ENCODE data around the gene C4orf33. TPM values are rescaled to one million over a fixed set of nuclear protein-coding genes. Genes with fewer than 3 reads are reported as not detected.

C4orf33 gene
- total RNA-seq, 1 donor from 2014 or later: 4.7 TPM

DNA sequence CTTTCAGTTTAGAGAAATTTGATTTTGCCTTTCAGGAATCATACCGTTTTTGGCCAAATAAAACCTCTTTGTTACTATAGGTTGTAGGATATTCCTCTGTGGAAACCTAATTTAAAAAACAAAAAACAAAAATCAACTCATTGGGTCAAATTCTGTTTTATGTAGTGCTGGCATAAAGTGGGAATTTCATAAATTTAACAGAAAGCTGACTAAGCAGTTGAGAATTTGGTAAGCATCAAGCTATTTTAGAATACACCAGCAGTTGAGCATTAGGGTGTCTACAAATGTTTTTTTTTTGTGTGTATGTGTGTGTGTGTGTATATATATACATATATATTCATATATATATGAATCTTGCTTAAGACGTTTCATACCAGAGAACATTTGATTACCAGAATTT, 47.4 kb downstream of the C4orf33 start:
- no peak overlapping the region for H3K27ac ChIP-seq (replicated peaks)
- no peak for DNase-seq
- no peaks in the 10 kb centered on the region for H3K9me3 ChIP-seq (replicated peaks)
- TF ChIP-seq, protein P1, sequence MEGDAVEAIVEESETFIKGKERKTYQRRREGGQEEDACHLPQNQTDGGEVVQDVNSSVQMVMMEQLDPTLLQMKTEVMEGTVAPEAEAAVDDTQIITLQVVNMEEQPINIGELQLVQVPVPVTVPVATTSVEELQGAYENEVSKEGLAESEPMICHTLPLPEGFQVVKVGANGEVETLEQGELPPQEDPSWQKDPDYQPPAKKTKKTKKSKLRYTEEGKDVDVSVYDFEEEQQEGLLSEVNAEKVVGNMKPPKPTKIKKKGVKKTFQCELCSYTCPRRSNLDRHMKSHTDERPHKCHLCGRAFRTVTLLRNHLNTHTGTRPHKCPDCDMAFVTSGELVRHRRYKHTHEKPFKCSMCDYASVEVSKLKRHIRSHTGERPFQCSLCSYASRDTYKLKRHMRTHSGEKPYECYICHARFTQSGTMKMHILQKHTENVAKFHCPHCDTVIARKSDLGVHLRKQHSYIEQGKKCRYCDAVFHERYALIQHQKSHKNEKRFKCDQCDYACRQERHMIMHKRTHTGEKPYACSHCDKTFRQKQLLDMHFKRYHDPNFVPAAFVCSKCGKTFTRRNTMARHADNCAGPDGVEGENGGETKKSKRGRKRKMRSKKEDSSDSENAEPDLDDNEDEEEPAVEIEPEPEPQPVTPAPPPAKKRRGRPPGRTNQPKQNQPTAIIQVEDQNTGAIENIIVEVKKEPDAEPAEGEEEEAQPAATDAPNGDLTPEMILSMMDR (IDR thresholded peaks at IDR 0.05; ENCODE audit: borderline replicate concordance): no peak
- no peak overlapping the region for H3K4me3 ChIP-seq
- no peaks in the 10 kb centered on the region for H3K36me3 ChIP-seq
- H3K27me3 ChIP-seq (ENCODE audit: low read depth): no peaks in the 10 kb centered on the region
- H3K4me1 ChIP-seq: peaks cover 6% of the 10 kb centered on the region
- intact Hi-C loops (cut with micrococcal nuclease): no loop called here

DNA sequence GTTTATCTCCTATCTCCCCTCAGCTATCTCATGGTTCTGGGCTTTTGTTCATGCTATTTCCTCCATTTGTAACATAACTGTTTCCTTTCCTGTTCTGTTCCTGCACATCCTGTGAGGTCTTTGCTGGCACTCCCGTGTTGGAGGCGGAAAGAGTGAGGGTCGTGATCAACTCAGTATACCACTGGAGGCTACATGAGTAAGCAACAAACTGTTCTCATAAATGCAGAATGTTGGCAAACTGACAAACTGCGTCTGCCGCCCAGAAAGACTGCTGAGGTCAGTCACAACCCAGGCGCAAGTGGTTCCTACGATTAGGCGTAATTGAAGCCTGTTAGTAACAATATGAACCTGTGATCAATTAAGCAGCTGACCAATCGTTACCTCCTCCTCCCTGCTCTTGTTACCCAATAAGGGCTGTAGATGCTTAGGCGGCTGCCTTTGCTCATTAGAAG, 48.8 kb downstream of the C4orf33 start:
- no peak for DNase-seq
- TF ChIP-seq, protein P1 (IDR thresholded peaks at IDR 0.05; ENCODE audit: borderline replicate concordance): no peak
- intact Hi-C loops (cut with micrococcal nuclease): no loop called here
- no peak overlapping the region for H3K27ac ChIP-seq (replicated peaks)
- peaks cover 6% of the 10 kb centered on the region for H3K4me1 ChIP-seq
- no peaks in the 10 kb centered on the region for H3K9me3 ChIP-seq (replicated peaks)
- H3K36me3 ChIP-seq: no peaks in the 10 kb centered on the region
- no peak overlapping the region for H3K4me3 ChIP-seq
- H3K27me3 ChIP-seq (ENCODE audit: low read depth): no peaks in the 10 kb centered on the region

DNA sequence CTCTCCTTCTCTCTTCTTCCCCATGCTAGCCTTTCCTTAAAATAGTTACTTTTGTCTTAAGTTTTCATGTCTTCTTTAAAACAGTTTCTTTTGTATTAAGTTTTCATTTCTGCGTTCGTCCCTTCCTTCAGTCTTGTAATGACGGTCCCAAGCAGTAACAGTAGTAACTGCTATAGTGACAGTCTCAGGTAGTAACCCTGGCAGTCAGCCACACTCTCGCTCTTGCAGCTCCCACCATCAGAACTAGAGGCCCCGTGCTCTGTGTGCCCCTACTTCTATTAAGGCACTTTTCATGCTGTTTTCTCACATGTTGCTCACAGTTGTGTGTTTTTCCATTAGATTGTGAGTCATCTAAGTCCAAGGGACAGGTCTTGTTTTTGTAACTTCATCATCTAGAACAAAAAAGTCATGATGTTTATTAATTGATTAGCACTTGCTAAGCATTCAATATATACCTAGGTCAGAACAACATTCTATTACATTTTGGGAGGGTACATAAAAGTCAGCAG, 49.3 kb downstream of the C4orf33 start:
- Histone ChIP-seq H3K36me3 (no peaks in the 10 kb centered on the region), H3K9me3 (replicated peaks) (no peaks in the 10 kb centered on the region), H3K4me3 (no peak overlapping the region), H3K4me1 (peaks cover 6% of the 10 kb centered on the region), H3K27ac (replicated peaks) (no peak overlapping the region), H3K27me3 (ENCODE audit: low read depth) (no peaks in the 10 kb centered on the region)
- intact Hi-C loops (cut with micrococcal nuclease): no loop called here
- DNase-seq: no peak
- TF ChIP-seq, protein P1 (IDR thresholded peaks at IDR 0.05; ENCODE audit: borderline replicate concordance): no peak

DNA sequence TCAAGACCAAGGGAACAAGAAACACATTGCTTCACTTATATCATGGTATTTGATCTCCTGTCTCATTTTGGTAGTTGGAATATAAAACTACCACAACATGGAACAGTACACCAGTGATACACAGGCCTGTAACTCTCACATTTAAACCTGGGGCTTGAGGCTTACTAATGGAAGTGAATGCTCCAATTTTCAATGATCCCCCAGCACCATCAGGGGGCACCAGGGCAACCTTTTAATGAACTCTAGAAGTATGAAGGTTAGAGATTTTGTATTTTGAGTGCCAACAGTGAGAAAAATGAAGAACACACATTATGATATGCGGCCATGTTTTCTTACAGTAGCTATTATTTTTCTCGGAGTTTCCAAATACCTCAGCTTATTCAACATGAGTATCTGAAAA, 50.7 kb downstream of the C4orf33 start:
- no peak overlapping the region for H3K4me3 ChIP-seq
- peaks cover 6% of the 10 kb centered on the region for H3K4me1 ChIP-seq
- TF ChIP-seq, protein P1 (IDR thresholded peaks at IDR 0.05; ENCODE audit: borderline replicate concordance): no peak
- intact Hi-C loops (cut with micrococcal nuclease): no loop called here
- no peak overlapping the region for H3K27ac ChIP-seq (replicated peaks)
- DNase-seq: no peak
- H3K9me3 ChIP-seq (replicated peaks): no peaks in the 10 kb centered on the region
- H3K27me3 ChIP-seq (ENCODE audit: low read depth): no peaks in the 10 kb centered on the region
- H3K36me3 ChIP-seq: no peaks in the 10 kb centered on the region

DNA sequence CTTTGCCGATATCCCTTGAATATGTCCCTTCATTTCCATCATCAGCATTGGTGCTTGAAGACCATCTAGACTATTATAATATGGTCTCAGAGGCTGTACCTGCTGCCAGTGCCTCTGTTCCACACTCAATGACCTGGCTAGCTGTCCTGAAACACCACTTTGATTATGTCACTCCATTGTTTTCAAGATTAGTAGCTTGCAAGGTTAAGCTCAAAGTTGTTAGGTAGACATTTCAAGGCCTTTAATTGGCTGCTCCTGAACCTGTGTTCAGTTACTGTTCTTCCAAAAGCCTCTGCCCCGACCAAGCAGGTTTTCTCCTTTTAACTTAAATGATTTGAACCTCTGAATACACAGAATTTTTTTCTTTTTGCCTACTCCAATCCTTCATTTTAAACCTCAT, 52.9 kb downstream of the C4orf33 start:
- no peaks in the 10 kb centered on the region for H3K27me3 ChIP-seq (ENCODE audit: low read depth)
- TF ChIP-seq, protein P1 (IDR thresholded peaks at IDR 0.05; ENCODE audit: borderline replicate concordance): no peak
- no peak overlapping the region for H3K4me3 ChIP-seq
- no peak overlapping the region for H3K27ac ChIP-seq (replicated peaks)
- no peaks in the 10 kb centered on the region for H3K9me3 ChIP-seq (replicated peaks)
- DNase-seq: no peak
- H3K4me1 ChIP-seq: peaks cover 6% of the 10 kb centered on the region
- no peaks in the 10 kb centered on the region for H3K36me3 ChIP-seq
- intact Hi-C loops (cut with micrococcal nuclease): no loop called here
